Left forelimb (tissue), 1 donor: ENCODE results near the gene RND1.
"Not testable (repeated sequence)": the region's sequence is repeated elsewhere in the genome, so short reads cannot be mapped to it uniquely, and the experiment has no call there.

ENCODE experiments used
- DNase-seq: peaks from one replicate; pipeline ENCODE4 v3.0.0-alpha.2; 2018; ENCODE audit warnings: low spot score

Gene RND1

GRCh38 chr12:48868451-48868850, 2.8 kb upstream of the RND1 start:
- DNase-seq, result no peak

- DNase-seq, result no peak
Measured at GRCh38 chr12:48866052-48866711, 512 bp upstream of the RND1 start.

DNA sequence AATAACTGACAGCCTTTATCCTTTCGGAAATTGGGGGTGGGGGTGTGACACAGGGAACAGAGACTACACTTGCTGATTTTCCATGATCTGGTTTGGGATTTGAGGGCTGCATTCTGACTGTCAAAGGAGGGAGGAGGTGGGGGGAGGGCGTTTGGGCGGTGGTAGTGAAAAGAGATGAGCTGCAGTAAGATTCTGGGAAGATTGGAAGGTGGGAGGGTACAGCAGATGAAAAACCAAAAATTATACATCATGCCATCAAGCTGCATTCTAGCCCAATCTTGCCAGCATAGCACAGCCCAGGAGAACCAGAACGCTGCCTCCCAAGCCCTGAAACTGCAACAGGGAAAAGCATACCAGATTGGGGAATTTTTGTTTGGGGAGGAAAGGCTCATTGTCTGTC, 2.4 kb downstream of the RND1 start:
- no peak for DNase-seq

- no peak for DNase-seq
Measured at GRCh38 chr12:48862760-48863159, 2.9 kb downstream of the RND1 start.

DNA sequence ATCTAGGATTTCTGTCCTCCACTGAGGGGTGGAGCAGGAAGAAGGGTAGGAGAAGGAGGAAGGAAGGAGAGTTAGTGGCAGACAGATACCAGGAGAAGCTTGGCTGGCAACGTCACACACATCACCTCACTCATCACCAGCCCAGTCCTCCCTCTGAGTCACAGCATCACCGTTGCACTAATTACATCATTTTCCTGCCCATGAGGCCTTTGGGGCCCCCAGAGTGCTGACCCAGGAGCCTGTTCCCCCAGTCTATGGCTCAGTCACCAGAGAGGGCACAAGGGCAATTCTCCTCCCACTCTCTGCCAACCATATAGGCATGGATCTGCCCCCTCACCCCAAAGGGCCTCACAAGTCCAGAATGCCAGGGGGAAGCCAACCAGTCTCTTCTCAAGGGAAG, 4.6 kb downstream of the RND1 start:
- no peak for DNase-seq

DNA sequence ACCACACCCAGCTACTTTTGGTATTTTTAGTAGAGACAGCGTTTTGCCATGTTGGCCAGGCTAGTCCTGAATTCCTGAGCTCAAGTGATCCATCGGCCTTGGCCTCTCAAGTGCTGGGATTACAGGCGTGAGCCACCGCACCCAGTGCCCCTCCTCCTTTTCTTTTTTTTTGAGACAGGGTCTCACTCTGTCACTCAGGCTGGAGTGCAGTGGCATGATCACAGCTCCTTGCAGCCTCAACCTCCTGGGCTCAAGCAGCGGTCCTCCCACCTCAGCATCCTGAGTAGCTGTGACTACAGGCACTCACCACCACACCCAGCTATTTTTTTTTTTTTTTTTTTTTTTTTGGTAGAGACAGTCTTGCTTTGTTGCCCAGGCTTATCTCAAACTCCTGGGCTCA, 5.4 kb downstream of the RND1 start:
- not testable (repeated sequence) for DNase-seq

DNA sequence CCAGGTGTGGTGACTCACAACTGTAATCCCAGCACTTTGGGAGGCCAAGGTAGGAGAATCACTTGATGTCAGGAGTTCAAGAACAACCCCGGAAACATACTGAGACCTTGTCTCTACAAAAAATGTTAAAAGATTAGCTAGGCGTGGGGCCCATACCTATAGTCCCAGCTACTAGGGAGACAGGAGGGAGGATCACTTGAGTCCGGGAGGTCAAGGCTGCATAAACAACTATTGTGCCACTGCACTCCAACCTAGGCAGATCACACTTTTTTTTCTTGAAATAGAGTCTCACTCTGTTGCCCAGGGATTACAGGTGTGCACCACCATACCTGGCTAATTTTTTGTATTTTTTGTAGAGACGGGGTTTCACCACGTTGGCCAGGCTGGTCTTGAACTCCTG, 6.1 kb downstream of the RND1 start:
- DNase-seq, result no peak

- no peak for DNase-seq
Measured at GRCh38 chr12:48858043-48858442, 7.6 kb downstream of the RND1 start.

DNA sequence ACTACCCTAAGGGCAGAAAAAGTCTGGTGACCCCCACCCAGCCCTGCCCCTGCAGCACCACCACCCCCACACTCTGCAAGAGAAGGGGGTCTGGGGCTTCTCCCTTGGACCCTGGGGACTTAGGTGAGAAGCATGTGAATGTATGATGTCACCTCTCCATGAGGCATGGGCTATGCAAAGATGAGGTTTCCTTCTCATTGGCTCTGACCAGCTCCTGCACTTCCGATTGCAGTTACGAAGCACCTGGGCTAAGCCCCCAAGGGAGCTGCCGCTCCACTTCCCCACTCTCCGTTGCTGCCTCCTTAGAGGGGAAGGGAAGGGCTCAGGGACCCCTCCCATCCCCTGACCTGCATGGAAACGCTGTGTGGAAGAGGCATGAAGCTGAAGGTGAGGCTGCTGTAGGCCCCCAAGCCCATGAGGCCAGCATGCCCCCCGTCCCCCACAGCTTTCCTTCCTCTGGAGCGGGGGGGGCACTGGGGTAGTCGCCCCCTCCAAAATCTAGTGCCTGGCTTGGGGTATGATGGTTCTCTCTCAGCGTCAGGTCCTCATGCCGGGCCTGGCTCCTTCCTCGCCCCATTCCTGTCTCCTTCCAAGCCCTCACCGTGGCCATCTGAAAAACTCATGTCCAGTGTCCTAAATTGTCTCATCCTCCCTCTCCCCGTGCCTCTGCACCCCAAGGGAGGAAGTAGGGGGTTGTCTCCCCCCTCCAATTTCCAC, 8.2 kb downstream of the RND1 start:
- no peak for DNase-seq

DNA sequence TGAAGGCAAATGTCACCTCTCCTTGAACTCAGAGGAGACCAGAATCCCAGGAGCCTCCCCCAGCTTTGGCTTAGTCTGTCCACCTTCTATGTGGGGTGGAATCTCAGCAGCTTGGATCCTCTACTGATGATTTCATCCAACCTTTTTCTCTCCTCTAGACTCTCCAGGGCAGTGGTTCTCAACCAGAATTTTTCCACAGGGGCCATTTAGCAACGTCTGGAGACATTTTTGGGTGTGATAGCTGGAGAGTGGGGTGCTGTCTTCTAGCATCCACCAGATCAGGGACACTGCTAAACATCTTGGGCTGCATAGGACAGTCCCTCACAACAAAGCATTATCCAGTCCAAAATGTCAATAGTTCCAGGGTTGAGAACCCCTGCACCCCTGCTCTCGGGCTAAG, 9.3 kb downstream of the RND1 start:
- no peak for DNase-seq

DNA sequence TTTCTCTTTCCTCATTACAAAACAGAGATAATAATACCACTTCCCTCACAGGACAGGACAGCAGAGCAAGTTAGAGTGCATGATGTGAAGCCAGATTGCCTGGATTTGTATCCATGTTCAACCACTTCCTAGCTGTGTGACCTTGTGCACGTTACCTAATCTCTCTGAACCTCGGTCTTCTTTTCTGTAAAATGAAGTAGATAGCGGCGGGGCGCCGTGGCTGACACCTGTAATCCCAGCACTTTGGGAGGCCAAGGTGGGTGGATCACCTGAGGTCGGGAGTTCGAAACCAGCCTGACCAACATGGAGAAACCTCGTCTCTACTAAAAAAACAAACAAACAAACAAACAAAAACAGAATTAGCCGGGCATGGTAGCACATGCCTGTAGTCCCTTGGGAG, 10.7 kb downstream of the RND1 start:
- DNase-seq, result not testable (repeated sequence)

GRCh38 chr12:48854488-48854887, 11.2 kb downstream of the RND1 start:
- no peak for DNase-seq

DNA sequence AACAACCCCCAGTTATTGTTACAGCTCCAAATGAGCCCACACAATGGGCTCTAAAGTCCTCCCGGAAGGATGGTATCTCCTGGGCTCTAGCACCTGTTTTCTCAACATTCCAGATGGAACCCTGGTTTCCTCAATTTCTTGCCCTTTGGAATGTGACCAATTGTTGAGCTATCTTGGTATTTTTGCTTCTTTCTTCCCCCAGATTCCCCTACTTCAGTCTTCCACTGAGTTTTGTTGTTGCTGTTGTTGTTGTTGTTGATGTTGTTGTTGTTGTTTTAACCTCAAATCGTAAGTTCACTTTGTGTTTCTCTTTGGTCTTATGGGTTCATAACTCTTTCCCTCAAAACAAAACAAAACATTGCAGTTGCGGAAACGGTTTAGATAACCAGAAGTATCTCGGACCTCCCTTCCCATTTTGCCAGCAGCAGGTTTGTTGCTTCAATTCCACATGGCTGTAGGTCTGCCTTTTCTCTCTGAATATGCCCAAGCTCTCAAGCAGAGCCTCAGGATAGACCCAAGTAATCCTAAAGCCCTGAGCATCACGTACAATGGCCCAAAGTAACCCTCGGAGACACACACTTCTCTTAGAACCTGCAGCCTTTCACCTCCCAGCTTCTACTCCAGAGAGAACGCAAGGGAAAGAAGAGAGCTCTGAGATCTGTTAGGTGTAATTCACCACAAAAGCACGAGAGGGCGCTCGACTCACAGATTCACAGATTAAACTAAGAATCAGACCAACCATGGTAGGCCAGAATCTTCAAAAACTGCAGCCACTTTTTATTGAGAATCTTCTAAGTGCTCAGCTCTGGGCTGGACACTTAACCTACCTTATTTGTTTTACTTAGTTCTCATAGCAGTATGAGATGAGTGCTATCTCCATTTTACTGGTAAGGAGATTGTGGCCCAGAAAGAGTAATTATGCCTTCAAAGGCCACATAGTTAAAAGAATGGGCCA, 12.7 kb downstream of the RND1 start:
- peak; percentile 89 for DNase-seq

GRCh38 chr12:48851883-48852733, 13.6 kb downstream of the RND1 start, which contains the start of gene DDX23:
TSS of gene DDX23 (minus strand) at chr12:48852163. CDS start at chr12:48845782, 6,381 bp downstream.
- peak; percentile 97 for DNase-seq

- DNase-seq, result not testable (repeated sequence)
Measured at GRCh38 chr12:48842021-48842420, 23.6 kb downstream of the RND1 start.

- DNase-seq, result no peak
Measured at GRCh38 chr12:48838048-48838447, 27.6 kb downstream of the RND1 start.

DNA sequence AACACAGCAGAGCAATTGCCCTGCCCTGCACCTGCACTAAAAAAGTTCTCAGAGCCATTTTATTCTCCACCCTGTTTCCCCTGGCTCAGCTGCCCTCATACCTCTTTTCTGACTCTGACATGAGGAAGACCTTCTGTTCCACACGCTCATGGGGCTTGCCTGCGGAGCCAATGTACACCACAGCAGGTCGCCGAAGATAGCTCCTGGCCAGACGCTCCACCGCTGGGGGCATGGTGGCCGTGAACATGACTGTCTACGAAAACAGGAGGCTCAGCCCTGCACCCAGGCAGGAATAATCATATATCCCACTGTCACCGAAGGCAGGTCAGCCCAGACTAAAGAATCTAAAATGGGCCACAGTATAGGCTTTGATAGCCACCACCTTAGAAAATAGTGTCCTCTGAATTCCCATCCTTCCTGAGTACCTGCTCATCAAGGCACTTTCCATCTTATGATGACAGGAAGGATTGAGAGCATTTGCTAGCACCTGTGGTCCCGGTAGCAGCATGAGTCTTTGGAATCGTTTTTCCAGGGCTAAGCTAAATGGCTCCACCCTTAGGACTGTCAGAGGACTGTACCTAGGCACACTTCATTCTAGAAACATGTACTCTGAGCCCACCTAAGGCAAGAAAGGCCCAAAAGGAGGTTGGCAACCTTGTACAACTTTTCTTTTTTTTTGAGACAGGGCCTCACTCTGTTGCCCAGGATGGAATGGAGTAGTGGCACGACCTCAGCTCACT, 33.2 kb downstream of the RND1 start:
- no peak for DNase-seq

DNA sequence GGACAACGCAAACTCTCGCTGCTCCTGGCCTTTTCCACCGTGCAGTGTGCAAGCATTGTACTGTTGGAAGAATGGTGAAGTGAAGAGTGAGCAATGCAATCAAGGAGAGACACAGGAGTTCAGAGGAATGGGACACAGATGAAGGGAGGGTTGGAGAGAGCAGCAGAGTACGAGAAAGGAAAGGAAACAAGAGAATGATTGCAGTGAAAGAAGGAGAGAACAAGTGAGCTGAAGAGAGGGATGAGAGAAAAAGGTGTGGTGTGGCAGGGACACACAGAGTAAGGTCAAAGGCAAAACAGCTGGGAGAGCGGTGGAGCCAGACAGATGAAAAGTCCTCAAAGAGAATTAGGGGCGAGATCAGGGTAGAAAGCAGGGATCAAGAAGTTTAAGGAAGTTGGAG, 34.4 kb downstream of the RND1 start:
- DNase-seq, result no peak

DNA sequence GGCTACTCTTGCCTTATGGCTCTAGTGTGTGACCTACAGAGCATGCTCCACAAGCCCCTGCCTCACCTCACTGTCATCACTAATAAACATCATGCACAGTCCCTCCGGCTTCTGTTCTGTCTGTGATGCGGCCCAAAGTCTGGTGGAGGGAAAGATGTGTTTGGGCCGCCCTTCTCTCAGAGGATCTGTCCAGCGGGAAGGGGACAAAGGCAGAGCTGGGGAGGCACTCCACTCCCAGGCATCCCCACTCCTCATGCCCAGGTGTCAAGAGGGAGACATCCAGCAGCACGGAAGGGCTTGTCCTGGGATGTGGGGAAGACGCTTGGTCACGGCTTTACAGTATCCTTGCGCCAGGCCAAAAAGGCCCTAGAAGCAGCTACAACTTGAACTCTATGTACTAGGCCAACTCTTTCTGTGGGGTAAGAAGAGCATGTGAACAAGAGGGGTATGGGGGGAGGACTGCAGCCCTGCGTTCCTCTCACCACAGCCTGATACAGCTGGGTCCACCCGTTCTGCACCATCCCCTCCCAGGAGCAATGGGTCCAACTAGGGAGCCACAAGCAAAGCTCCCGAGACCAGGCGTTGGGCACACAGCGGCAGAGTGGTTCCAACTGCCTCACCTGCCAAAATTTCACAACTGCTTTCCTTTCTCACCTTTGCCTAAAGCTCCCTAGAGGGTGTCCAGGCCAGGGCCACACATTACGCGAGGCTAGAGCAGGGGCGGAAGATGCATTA, 36.7 kb downstream of the RND1 start:
- DNase-seq, result no peak

DNA sequence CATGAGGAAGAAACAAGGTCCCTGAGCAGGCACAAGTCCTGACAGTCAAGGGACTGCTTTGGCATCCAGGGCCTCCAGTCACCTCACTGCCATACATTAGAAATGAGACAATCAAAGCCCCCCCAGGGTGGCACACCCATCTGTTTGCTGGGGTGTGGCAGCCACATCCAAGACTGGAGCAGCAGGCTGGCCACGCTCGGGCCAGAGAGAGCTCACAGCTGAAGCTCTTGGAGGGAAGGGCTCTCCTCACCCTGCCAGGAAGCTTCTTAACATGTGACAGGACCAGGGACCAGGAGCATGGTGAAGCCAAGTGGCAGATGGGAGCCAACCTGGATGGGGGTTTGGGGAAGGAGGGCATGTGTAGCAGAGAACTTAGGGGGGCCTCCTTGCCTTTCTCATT, 37.4 kb downstream of the RND1 start:
- no peak for DNase-seq
